Omental fat pad (tissue), 4 donors: Measurements from ENCODE around the gene NAT10. TPM values are rescaled to one million over a fixed set of nuclear protein-coding genes. Genes with fewer than 3 reads are reported as not detected.

ENCODE experiments used
- ATAC-seq: fragments of 150-250 bp; one replicate; pipeline ENCODE4 v1.9.1; 2016; ENCODE audit warnings: mild to moderate bottlenecking, moderate library complexity; ENCODE audit not compliant: low FRiP score
- DNase-seq: peaks from one replicate; pipeline ENCODE4 v3.0.0-alpha.2; 2019; ENCODE audit warnings: low spot score
- total RNA-seq, 4 donors: library from RNA; depleted of rRNA; stranded (reverse); fragments of >200 nt; gene quantifications; one replicate each; pipeline ENCODE4 v1.1.0, GENCODE V29; 2016
- TF ChIP-seq, protein P1 (sequence below), 3 donors: fragments of 450-650 bp; IDR thresholded peaks; one replicate each; pipeline ENCODE4 v1.5.1; 2016 to 2017; ENCODE audit warnings: antibody characterized with exemption in 3 of 3, mild to moderate bottlenecking in 3 of 3, moderate library complexity in 2 of 3

Gene NAT10
- total RNA-seq, 4 donors from 2014 or later: 26.5 to 52.7 (median 27.7) TPM

DNA sequence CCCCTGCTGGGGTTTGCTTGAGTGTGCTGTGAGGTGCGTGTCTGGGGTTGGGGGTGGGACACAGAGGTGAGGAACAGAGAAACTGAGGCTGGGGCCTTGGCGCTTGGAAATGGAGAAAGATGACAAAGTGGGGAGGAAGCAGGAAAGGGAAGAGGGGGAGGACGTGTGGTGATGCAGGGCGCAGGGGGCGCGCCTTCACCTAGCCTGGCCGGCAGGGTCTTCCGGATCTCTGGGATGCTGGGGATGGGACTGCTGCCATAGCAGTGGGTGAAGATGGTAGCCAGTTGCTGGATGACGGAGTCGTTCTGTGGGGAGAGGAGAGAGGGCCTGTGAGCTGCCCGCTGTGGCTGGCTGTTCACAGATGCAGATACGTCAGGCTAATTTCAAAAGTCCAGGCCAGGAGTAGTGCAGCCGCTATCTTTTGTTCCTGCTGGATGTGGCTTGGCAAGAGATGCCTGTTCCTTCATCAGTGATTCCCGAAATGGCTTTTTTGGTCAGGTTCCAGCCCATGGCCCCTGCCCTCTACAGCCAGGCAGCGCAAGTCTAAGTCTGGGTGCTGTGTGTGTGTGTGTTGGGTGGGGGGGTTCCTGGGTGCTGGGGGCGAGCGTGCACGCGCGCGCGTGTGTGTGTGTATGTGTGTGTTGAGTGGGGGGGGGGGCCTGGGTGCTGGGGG lies 54.8 kb downstream of the NAT10 start:
- DNase-seq: no peak
- ATAC-seq: no peak
- TF ChIP-seq, protein P1, sequence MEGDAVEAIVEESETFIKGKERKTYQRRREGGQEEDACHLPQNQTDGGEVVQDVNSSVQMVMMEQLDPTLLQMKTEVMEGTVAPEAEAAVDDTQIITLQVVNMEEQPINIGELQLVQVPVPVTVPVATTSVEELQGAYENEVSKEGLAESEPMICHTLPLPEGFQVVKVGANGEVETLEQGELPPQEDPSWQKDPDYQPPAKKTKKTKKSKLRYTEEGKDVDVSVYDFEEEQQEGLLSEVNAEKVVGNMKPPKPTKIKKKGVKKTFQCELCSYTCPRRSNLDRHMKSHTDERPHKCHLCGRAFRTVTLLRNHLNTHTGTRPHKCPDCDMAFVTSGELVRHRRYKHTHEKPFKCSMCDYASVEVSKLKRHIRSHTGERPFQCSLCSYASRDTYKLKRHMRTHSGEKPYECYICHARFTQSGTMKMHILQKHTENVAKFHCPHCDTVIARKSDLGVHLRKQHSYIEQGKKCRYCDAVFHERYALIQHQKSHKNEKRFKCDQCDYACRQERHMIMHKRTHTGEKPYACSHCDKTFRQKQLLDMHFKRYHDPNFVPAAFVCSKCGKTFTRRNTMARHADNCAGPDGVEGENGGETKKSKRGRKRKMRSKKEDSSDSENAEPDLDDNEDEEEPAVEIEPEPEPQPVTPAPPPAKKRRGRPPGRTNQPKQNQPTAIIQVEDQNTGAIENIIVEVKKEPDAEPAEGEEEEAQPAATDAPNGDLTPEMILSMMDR (IDR thresholded peaks at IDR 0.05): no peak

DNA sequence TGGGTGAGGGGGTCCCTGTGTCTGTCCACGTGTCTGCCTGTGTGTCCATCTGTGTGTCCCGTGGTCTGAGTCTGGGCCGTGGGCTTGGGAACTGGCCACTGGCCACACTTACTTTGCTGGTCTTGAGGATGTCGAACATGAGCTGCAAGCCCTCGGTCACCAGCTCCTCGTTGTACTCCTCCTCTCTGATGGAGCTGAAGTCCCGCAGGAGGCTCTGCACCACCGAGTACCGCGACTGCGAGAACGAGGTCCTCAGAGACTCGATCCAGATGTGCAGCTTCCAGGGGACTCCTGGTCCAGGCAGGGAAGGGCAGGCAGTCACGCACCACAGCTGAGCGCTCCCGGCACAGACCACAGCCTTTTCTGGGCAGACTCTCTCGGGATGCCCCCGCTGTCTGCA lies 55.4 kb downstream of the NAT10 start:
- TF ChIP-seq, protein P1 (IDR thresholded peaks at IDR 0.05): no peak
- ATAC-seq: no peak
- DNase-seq: no peak

DNA sequence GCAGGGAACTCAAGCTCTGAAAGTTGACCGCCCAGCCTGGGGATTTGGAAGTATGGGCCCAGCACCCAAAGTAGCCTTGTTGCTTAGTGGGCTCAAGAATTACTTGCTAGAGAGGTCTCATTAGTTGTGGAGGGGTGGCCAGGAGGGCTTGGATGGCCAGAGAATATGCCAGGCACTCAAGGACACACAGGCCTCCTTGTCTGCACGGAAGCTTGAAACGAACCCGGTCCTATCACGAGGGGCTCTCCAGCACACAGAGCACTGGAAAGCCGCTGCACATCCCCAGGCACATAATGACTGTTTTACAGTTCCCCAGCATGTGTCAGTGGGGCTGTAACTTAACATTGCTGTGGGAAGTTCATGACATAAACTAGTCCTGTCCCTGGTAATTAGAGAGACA lies 55.9 kb downstream of the NAT10 start:
- TF ChIP-seq, protein P1 (IDR thresholded peaks at IDR 0.05): no peak
- ATAC-seq: no peak

DNA sequence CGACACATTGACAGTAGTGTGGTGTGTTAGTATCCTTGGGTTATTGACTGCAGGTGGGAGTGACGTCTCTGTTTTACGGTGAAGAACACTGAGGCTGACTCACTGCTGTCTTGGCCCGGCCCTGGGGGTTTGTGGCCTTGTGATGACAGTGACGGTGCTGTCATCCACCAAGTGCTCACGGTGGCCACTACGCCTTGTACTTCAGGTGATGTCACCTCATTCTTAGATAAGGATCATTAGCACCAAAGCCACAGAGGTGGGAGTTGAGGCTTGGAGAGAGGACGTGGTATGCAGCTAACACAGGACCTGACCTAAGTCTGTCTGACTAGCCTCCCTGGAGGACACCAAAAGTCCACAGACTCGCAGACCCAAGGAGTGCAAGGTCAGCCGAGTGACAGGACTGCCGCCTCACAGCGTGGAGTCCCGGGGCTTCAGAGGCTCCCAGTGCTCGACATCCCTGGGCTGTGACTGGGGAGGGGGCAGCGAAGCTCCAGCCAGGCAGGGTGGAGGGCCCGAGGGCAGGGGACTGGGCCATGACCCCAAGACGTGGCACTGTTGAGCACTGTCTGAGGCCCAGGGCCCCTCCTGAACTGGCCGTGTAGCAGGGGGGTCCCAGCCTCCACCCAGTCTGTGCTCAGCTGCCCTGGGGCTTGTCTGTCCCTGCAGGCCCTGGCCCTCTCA lies 56.5 kb downstream of the NAT10 start:
- TF ChIP-seq, protein P1 (IDR thresholded peaks at IDR 0.05): no peak
- no peak for ATAC-seq
- no peak for DNase-seq

More for the DNA sequence above, 55.9 kb downstream of the NAT10 start:
- no peak for DNase-seq

DNA sequence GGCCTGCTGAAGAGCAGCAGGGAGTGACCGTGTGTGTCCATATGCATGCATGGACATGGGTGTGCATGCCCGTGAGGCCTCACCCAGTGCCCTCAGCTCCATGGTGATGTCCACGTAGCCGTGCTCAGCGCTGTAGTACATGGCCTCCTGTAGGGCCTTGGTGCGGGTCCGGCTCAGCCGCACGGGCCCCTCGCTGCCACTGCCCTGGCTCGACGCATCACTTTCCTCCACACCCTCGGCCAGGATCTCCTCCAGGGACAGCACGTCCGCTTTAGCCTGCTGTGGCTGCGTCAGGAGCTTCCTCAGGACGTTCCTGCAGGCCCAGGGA lies 57.0 kb downstream of the NAT10 start:
- ATAC-seq (no peak), DNase-seq (no peak)
- TF ChIP-seq, protein P1 (IDR thresholded peaks at IDR 0.05): no peak

DNA sequence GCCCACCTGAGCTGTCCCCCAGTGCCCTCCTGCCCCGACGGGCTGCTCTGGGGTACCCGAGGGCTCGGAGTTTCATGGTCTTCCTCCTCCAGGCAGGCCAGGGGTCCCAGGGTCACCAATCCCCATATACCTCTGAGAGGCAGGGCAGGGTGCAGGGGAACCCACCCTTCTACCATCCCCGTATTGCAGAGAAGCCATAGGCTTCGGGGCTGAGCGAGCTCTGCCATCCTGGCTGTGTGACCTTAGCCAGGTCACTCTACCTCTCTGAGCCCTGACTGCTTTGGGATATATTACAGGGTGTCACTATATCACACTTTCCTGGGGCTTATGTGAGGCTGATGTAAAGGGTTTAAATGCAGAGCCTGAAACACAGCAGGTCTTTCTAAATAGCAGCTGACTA lies 57.4 kb downstream of the NAT10 start:
- no peak for ATAC-seq
- no peak for DNase-seq
- TF ChIP-seq, protein P1 (IDR thresholded peaks at IDR 0.05): no peak

DNA sequence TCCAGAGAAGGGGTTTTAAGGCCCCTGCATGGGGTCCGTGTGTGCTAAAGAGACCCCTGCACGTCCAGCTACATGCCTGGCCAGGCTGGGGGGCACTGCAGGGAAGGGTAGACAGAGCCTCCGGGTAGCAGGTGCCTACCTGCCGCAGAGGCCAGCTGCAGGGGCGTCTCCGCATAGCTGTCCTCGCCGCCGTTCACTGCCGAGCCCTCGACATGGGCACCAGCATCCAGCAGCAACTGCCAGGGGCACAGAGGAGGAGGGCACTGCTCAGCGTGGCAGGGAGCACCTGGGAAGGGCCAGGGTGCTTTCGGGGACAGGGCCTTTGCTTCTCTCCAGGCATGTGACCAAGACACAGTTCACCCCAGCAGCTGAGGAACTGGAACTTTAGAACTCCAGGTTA lies 59.7 kb downstream of the NAT10 start:
- DNase-seq (no peak), ATAC-seq (no peak)

More for the DNA sequence above, 59.7 kb downstream of the NAT10 start:
- TF ChIP-seq, protein P1 (IDR thresholded peaks at IDR 0.05): no peak
